ENCODE measurements around the gene MR1.

The MR1 gene

DNA sequence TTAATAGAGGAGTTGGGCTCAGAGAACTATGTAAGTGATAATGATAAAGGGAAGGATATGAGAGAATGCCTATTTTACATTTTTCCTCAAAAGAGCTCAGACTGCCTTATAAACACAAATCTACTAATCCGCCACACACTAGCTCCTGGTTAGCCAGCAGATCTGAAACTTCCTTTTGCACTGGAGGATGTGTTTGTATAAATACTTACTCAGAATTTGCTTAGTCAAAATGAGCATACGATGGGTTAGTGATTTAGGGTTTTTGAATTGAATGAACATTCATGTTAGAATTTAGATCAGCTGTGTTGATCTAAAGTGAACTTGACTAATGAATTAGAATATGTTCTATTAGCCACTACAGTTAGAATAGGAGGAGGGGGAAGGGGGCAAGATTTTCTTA lies 45.6 kb downstream of the MR1 start:
- DNase-seq (ENCODE audit: low read depth), result no peak

DNA sequence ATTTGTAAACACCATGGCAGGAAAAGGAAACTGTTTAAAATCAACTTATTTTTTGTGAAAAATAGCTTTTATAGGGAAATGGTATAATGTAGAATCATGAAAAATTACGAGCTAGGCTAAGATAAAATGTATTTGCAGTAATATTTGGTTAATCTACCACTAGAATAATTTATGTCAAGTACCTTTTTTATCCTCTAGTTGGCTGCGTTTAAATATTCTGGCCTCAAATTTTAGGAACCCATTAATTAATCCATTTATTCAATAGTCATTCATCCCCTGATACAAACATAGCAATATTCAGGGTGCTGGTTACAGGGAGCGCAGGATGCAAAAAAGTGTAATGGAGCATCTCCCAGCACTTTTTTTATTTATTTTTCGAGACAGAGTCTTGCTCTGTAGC lies 46.1 kb downstream of the MR1 start:
- H3K4me3 ChIP-seq (ENCODE audit: control insufficient read depth, low read depth, low read length), result no peak overlapping the region
- TF ChIP-seq, protein P1, sequence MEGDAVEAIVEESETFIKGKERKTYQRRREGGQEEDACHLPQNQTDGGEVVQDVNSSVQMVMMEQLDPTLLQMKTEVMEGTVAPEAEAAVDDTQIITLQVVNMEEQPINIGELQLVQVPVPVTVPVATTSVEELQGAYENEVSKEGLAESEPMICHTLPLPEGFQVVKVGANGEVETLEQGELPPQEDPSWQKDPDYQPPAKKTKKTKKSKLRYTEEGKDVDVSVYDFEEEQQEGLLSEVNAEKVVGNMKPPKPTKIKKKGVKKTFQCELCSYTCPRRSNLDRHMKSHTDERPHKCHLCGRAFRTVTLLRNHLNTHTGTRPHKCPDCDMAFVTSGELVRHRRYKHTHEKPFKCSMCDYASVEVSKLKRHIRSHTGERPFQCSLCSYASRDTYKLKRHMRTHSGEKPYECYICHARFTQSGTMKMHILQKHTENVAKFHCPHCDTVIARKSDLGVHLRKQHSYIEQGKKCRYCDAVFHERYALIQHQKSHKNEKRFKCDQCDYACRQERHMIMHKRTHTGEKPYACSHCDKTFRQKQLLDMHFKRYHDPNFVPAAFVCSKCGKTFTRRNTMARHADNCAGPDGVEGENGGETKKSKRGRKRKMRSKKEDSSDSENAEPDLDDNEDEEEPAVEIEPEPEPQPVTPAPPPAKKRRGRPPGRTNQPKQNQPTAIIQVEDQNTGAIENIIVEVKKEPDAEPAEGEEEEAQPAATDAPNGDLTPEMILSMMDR (IDR thresholded peaks at IDR 0.05; ENCODE audit: control insufficient read depth, insufficient read depth, low read depth, low read length, missing control alignments), result no peak

More for the DNA sequence above, 45.6 kb downstream of the MR1 start:
- TF ChIP-seq, protein P1 (IDR thresholded peaks at IDR 0.05; ENCODE audit: control insufficient read depth, insufficient read depth, low read depth, low read length, missing control alignments), result no peak
- no peak overlapping the region for H3K4me3 ChIP-seq (ENCODE audit: control insufficient read depth, low read depth, low read length)

DNA sequence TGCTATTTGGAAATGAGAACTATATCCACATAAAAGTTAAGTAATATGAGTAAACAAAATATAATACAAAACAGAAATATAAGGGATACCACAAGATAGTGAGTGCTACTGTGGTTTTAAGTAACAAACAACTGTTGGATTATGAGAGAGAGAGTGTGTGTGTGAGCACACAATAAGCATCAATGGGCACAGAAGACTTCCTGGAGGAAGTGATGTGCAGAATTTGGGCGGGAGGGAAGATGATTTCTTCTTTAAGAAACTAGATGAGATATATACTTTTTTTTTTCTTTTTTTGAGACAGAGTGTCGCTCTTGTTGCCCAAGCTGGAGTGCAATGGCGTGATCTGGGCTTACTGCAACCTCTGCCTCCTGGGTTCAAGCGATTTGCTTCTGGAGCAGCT lies 46.8 kb downstream of the MR1 start:
- H3K4me3 ChIP-seq (ENCODE audit: control insufficient read depth, low read depth, low read length), result no peak overlapping the region
- no peak for DNase-seq (ENCODE audit: low read depth)
- TF ChIP-seq, protein P1 (IDR thresholded peaks at IDR 0.05; ENCODE audit: control insufficient read depth, insufficient read depth, low read depth, low read length, missing control alignments), result no peak

More for the DNA sequence above, 46.1 kb downstream of the MR1 start:
- DNase-seq (ENCODE audit: low read depth), result no peak

- TF ChIP-seq, protein P1 (IDR thresholded peaks at IDR 0.05; ENCODE audit: control insufficient read depth, insufficient read depth, low read depth, low read length, missing control alignments), result no peak
- no peak overlapping the region for H3K4me3 ChIP-seq (ENCODE audit: control insufficient read depth, low read depth, low read length)
- DNase-seq (ENCODE audit: low read depth), result no peak
These were observed 47.6 kb downstream of the MR1 start for GRCh38 chr1:181081395-181081794.

- H3K4me3 ChIP-seq (ENCODE audit: control insufficient read depth, low read depth, low read length), result no peak overlapping the region
- TF ChIP-seq, protein P1 (IDR thresholded peaks at IDR 0.05; ENCODE audit: control insufficient read depth, insufficient read depth, low read depth, low read length, missing control alignments), result peak; percentile 52
- DNase-seq (ENCODE audit: low read depth), result no peak
These were observed 50.2 kb downstream of the MR1 start for GRCh38 chr1:181083842-181084605.

- no peak overlapping the region for H3K4me3 ChIP-seq (ENCODE audit: control insufficient read depth, low read depth, low read length)
- DNase-seq (ENCODE audit: low read depth), result no peak
- TF ChIP-seq, protein P1 (IDR thresholded peaks at IDR 0.05; ENCODE audit: control insufficient read depth, insufficient read depth, low read depth, low read length, missing control alignments), result no peak
These were observed 50.8 kb downstream of the MR1 start for GRCh38 chr1:181084606-181084969.
